ENCODE results near the gene XPC.
"Not testable (repeated sequence)": the region's sequence is repeated elsewhere in the genome, so short reads cannot be mapped to it uniquely, and the experiment has no call there.

Gene XPC

DNA sequence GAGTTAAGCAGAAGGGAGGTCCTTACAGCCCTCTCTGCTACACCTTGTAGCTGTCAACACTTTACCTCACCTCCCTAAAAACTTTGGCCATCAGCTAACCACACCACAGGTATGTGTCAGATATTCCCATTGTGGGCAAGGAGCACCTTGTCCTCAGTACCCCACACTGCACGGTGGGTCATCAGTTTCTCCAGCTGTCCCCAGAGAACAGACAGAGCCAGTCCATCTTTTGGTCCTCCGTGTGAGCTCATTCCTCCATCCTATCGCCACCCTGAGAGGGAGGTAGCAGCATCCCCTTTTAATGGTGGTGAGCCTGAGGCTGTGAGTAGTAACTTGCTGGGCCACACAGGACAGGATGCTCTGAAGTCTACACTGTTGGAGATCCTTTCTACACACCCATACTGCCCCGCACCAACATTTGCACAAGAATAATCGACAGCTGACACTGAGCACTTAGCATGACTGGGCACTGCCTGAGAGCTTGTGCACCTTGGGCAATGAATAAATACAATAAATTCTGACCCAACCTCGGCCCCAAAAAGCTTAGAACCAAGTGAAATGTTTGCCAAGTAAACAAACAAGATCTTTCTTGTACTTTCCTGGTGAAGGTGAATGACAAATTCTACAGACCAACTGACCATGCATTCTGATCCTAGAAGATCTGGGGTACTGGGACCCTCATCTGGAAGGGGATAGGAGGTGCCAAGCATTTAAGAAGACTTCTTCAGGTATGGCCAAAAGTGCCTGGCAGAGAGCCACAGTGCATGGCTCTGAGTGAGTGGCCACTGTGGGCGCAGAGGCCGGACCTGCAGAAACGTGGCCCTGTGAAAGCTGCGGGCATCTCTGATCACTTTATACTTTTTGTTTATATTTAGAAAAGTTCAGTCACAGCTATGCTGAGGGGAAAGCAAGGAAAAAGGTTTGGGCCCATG lies 60.7 kb downstream of the XPC start:
- no peak for DNase-seq

DNA sequence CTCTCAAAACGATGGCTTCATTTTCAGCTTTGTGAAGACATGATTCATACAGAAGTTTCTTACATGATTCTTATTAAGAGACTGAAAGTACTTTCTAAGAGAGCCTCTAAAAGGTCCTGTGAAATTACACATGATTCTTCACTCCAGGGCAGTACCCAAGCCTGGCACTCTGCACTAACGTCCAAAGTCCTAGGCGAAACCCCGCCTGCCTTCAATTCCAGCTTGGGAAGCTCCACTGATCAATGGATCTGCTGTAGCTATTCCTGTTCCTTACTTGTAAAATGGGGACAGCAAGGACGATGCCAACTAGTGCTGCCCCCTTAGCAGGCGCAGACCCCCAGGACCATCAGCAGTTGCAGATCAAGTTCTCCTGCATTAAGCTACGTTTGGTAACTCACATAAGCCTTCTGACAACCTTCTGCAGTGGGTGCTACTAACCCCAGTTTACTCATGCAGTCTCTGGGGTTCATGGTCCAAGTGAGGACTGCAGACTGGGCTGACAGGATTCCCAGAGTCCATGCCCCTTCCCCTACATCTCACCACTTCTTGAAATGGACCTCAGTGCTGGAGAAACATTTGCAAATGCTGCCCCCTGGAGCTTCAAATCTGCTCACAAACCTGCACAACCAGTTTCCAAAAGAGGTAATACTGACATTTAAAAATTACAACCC lies 64.3 kb downstream of the XPC start:
- no peak for DNase-seq

DNA sequence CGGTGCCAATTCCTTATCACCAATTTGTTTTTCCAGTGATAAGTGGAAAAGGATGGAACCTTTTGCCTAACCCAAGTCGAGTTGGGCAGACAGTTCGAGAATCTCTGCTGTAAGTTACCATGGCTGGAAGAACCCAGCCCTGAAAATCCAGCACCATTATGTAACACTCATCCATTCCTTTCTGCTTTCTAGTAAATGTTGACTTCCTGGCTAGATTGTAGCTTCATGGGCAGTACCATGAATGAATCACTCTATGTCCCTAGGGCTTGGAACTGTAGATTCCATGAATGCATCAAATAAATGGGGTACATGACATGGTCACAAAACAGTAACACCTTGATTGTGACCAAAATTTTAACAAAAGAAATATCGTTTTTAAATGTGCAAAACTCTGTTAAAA lies 67.7 kb downstream of the XPC start:
- no peak for DNase-seq

DNA sequence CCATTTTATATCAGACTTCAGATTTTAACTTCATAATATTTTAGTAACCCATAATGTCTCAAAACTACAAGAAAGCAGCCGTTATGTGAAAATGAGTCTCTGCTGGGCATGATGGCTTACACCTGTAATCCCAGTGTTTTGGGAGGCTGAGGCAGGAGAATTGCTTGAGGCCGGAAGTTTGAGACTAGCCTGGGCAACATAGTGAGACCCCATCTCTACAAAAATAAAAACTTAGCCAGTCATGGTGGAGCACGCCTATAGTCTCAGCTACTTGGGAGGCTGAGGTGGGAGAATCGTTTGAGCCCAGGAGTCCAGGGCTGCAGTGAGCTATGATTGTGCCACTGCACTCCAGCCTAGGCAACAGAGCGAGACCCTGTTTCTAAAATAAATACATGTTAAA lies 68.6 kb downstream of the XPC start:
- not testable (repeated sequence) for DNase-seq

DNA sequence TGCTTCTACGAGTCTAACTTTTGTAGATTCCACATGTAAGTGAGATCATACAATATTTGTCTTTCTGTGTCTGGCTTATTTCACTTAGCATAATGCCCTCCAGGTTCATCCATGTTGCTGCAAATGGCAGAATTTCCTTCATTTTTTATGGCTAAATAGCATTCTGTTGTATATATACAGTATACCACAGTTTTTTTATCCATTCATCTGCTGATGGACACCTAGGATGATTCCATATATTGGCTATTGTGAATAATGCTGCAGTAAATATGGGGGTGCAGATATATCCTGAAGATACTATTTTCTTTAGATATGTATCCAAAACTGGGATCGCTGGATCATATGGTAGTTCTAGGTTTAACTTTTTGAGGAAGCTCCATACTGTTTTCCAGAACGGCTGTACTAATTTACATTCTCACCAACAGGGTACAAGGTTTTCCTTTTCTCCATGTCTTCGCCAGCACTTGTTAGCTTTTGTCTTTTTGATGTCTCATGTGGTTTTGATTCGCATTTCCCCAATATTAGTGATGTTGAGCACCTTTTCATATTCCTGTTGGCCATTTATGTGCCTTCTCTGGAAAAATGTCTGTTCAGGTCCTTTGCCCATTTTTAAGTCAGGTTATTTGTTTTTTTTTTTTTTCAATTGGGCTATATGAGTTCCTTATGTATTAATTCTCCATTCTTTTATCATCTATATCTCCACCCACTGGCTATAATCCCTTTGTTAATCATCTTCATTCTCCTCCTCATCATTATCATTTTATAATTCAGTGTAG lies 80.6 kb downstream of the XPC start:
- no peak for DNase-seq

DNA sequence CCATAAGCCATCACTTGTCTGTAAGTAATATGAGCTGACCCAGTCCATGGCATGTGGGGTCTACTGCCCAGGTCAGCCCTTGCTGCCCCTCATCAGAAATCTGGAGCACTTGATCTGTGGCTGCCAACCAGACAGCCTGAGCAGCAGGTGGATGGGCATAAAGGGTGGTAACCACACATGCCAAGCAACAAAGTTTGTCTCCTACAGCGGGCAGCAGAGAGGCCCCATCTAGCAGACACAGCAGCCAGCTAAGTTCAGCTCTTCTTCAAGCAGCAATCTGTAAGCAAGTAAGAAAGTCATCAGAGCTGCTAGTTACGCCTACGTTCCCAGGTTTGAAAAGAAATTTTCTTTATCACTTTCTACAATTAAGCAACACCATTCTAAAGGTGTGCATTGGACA lies 81.7 kb downstream of the XPC start:
- no peak for DNase-seq
